GM13977 (cell line): Measurements from ENCODE around the gene ANKRD39.

Source experiments
- DNase-seq: peaks from one replicate; pipeline ENCODE4 v3.0.0; 2012; ENCODE audit warnings: low spot score
- CTCF ChIP-seq: IDR thresholded peaks from 2 replicates; pipeline ENCODE4 v1.5.1; 2012; ENCODE audit warnings: mild to moderate bottlenecking, control low read depth; ENCODE audit not compliant: insufficient read depth; ENCODE audit errors: extremely low read depth, missing control alignments
- in situ Hi-C: fragments of 300-500 bp; cut with MboI; formaldehyde crosslinking; loops from one replicate; pipeline ENCODE4 v1.12.0; 2022; ENCODE audit warnings: low sequenced_read_pairs, low pct_unique_long_range_greater_than_20kb, mixed read lengths, inconsistent platforms; ENCODE audit not compliant: unreplicated experiment

Gene ANKRD39

GRCh38 chr2:96877042-96877451, 19.2 kb upstream of the ANKRD39 start:
- no peak for DNase-seq
- TF ChIP-seq CTCF, result no peak
- in situ Hi-C loops, result no loop called here

- DNase-seq, result no peak
- in situ Hi-C loops, result no loop called here
- no peak for TF ChIP-seq CTCF
These were observed 18.6 kb upstream of the ANKRD39 start for GRCh38 chr2:96876269-96877041.

GRCh38 chr2:96875498-96876268, 17.9 kb upstream of the ANKRD39 start:
- DNase-seq, result no peak
- no peak for TF ChIP-seq CTCF
- in situ Hi-C loops, result no loop called here

GRCh38 chr2:96874198-96874831, 16.5 kb upstream of the ANKRD39 start:
- TF ChIP-seq CTCF, result no peak
- peak; percentile 65 for DNase-seq
- in situ Hi-C loops, result no loop called here

GRCh38 chr2:96873651-96874096, 15.9 kb upstream of the ANKRD39 start:
- TF ChIP-seq CTCF, result no peak
- in situ Hi-C loops, result no loop called here
- no peak for DNase-seq

GRCh38 chr2:96872591-96873349, 15.0 kb upstream of the ANKRD39 start:
- in situ Hi-C loops, result no loop called here
- no peak for TF ChIP-seq CTCF
- no peak for DNase-seq
